Middle frontal gyrus (tissue), 1 donor: ENCODE data around the gene ERBB4.

ENCODE experiments used
- DNase-seq: peaks from one replicate; pipeline ENCODE4 v3.0.0-alpha.2; 2015; ENCODE audit warnings: low spot score; ENCODE audit errors: extremely low spot score

The ERBB4 gene

DNA sequence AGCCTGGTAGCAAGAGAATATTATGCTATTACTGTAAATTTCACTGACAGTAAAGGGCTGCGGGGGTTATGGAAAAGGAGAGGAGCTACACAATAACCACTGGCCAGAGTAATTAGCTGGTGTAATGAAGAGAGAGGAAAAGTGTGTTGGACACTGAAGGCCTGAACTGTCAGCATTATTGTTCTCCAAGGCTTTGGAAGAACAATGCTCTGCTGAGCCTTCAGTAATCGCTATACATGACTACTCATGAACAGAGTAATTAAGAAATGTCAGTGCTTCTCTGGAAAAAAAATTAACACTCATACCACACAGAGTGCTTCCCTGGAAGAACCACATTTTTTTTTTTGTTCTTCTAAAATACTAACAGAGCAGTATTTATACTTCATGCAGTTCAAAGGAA lies 1050.9 kb downstream of the ERBB4 start:
- DNase-seq: no peak

DNA sequence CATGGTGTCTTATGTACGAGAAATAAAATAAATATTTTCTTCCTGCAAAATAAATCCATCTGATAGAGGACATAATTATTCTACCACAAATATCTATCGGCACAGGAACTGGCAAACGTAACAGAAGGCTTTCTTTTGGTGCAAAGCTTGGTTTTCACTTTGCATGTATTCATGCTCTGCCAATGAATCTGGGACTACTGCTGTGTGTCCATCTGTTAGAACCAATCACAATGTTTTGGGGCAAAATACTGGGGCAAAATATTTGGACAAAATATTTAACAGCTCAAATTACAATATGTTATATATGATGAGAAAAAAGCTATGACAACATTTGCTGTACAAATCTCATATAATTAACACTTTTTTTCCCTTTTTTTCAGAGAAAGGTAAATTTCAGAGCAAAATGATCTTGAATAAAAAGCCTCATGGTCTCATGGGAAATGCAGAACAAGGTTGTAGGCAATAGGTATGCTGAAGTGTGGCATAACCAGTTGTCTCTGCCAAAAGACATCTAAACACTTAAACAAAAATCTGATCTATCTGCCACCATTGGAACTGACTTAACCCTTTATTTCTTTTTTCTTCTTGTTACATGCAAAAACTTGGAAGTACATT lies 1059.0 kb downstream of the ERBB4 start:
- no peak for DNase-seq

DNA sequence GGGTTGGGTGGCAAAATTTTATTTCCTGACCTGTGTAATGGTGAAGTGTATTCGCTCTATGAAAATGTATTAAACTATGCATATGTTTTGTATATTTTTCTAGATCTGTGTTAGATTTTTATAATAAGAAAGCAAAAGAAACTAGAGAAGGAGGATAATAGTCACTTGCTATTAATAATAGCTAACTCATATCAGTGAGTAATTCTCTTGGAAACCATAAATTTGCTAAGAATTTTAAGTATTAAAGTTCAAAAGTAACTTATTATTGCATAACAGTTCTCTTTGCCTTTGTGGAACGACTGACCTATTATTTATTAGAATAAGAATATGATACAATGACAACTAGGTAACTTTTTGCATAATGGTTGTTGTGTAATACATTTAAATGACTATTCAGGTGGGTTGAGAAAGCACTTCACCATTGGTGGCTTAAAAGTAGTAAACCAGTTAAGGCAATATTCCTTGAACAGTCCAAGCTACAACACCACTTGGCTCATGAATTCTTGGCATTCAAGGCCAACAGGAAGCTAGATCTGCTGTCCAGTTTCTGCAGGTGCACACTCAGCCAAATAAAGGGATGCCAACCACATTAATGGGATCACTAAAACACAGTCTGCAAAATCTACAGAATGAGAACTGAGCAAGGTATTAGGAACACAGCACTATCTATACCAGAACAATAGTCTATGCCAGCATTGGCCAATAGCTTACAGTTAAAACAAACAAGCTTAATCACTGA lies 1060.9 kb downstream of the ERBB4 start:
- no peak for DNase-seq

- no peak for DNase-seq
Observed at GRCh38 chr2:211473116-211473515, 1065.5 kb downstream of the ERBB4 start.

DNA sequence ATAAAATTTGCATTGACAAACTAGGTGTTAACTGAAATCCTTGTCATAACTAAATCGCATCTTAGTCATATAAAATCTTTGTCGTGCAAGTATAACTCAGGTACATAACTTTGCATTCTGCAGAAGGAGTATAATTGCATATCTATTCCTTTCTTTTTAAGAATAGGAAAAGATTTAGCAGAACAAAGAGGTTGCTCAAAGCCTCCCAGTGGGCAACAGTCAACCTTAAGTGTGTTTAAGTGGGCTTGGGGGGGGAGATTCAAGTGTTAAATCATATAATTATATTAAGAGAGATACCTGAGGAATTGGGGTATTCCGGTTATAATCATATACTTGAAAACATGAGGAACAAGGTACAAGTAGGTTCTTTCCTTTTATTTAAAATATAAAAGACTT lies 1068.9 kb downstream of the ERBB4 start:
- no peak for DNase-seq

- no peak for DNase-seq
Observed at GRCh38 chr2:211468877-211469663, 1069.5 kb downstream of the ERBB4 start.

GRCh38 chr2:211468217-211468616 lies 1070.4 kb downstream of the ERBB4 start:
- DNase-seq: no peak

GRCh38 chr2:211463397-211463796 lies 1075.2 kb downstream of the ERBB4 start:
- no peak for DNase-seq

DNA sequence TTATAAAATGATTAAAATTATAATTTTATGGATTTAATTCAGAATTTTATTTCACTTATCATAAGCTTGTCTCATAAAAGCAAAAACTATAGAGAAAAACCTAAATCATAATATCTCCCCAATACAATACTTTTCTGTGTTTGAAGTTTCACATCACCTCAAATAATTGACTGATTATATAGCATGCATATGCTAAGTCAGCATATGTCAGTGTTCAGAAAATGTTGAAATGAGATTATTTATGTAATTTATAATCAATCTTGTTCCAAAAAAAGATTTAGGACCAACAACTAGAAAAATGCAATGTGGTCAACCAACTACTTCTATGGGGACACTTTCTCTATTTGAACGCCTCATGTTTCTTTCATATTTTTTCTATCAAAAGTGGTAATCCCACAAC lies 1079.6 kb downstream of the ERBB4 start:
- DNase-seq: no peak

GRCh38 chr2:211457325-211457724 lies 1081.3 kb downstream of the ERBB4 start:
- DNase-seq: no peak

GRCh38 chr2:211455216-211455841 lies 1083.3 kb downstream of the ERBB4 start:
- DNase-seq: peak; percentile 72

GRCh38 chr2:211454679-211455078 lies 1083.9 kb downstream of the ERBB4 start:
- no peak for DNase-seq

DNA sequence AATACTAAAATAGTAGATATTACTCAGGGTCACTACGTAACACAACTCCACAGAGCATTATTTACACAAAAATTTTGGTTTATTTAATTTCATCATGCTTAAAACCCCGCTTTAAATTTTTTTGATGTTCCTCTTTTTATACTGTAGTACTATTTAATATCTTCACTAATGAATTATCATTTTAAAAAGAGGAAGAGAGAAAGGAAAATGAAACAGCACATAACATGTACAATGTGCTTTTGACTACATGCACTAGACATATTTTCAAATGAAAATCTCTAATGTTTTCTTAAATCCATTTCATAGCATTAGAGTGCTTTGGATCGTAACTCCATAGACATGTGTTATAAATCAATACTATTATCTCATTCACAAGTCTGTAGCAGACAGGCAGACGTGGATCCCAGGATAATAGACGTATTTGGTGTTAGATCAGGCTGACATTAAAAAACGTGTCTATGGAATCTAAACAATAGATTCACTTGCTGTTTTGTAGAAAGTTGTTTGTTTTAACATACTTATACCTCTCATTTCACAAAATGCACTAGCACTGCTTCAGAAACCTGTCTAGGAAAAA lies 1085.2 kb downstream of the ERBB4 start:
- DNase-seq: no peak

DNA sequence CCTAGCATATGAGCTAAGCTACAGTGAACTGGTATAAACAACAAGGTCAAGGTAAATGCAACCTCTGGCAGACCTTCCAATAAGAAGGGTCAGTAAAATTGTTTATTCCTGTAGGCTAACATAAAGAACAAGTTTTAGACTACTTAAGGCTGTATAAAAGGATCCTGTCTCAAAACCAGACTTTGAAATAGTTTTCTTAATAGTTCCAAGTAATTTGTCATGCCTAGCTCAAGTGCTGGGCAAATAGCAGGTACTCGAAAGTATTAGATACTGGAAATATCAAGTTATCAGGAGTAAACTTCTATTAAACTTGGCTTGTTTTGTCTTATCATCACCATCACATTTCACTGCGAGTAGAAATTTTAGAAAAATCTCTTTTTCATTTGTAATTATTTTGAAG lies 1087.0 kb downstream of the ERBB4 start:
- no peak for DNase-seq

GRCh38 chr2:211449819-211450218 lies 1088.8 kb downstream of the ERBB4 start:
- DNase-seq: no peak

DNA sequence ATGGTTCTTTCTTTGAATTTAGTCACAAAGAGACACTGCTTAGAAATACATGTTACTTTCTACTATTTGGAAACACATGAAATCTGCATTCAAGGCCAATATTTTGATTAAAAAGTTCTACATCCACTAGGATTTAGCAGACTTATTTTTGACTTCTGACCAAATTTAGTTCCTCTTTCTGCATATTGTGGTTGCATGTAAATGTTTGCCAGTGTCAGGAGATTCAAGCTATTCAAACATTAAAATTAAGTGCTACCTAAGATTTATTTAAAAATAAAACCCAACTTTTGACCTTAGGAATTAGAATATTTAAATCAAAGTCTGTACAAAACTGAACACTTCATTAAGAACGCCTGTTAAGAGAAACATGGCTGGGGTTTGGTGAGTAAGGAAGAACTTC lies 1091.1 kb downstream of the ERBB4 start:
- no peak for DNase-seq

DNA sequence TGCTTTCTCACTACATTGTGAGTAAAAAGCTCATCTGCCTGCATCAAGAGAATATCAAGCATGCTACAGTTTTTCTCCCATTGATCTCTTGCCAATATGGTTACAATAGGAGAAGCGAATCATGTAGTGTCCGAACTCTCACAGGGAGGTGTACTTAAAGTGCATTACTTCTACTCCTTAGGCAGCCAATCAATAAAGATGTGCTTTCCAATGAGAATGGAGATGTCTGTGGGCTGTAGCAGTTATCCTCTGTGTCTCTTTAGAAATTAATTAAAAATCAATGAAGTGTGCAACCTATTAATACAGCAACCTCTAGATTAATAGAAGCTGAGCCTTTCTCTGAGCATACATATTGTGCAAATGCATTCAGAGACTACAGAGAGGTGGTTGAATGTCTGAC lies 1098.5 kb downstream of the ERBB4 start:
- no peak for DNase-seq

DNA sequence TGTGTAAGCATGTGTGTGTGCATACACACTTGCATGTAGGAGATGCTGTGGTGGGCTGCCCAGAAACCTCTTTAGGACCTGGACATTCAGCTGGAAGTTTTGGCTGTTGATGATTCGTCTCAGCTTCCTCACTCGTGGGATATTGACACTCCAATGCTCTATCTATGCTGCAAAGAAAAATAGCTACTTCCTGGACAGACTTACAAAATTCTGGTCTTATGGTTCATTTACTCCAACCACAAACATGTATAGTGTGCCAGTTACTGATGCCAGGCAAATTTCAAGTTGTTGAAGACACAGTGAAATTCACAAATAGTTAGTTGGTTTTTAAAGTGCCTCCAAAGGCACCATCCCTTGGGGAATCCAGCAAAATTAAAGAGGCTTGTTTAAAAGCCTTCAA lies 1099.6 kb downstream of the ERBB4 start:
- no peak for DNase-seq

DNA sequence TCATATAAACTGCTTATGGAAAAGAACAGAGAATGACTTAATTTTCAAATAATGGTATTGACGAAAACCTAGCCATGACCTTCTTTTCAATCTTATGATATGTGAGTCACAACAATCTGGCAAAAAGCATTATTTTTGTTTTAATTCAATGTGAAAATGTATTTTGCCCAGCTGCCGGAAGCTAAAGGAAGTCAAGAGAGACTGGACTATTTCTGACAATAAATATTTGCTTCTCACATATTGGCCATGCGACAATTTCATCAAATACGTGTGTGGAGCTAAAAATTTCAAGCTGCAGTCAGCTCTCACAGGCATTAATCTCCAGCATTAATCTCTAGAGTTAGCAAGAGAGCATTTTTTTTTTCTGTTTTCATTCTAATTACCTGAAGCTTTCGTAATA lies 1101.2 kb downstream of the ERBB4 start:
- no peak for DNase-seq

- no peak for DNase-seq
Observed at GRCh38 chr2:211436182-211436581, 1102.4 kb downstream of the ERBB4 start.

GRCh38 chr2:211435331-211435730 lies 1103.3 kb downstream of the ERBB4 start:
- no peak for DNase-seq

- no peak for DNase-seq
Observed at GRCh38 chr2:211434773-211435172, 1103.8 kb downstream of the ERBB4 start.
